NCI-H524 treated with DMSO at 0.1 percent for 48 hours (cell line): ENCODE data around the gene HDAC4.
"Not testable (repeated sequence)": the region's sequence is repeated elsewhere in the genome, so short reads cannot be mapped to it uniquely, and the experiment has no call there.

Experiments
- DNase-seq: peaks from one replicate; lab custom pipeline; 2025; lab: John Stamatoyannopoulos, UW

The HDAC4 gene

GRCh38 chr2:239085201-239085992, 315.4 kb downstream of the HDAC4 start:
- DNase-seq, result no peak

- DNase-seq, result no peak
These were observed 316.8 kb downstream of the HDAC4 start for GRCh38 chr2:239084007-239084406.

GRCh38 chr2:239082425-239082824, 318.4 kb downstream of the HDAC4 start:
- DNase-seq, result no peak

- no peak for DNase-seq
These were observed 319.2 kb downstream of the HDAC4 start for GRCh38 chr2:239081622-239082021.

GRCh38 chr2:239081046-239081445, 319.8 kb downstream of the HDAC4 start:
- no peak for DNase-seq

- no peak for DNase-seq
These were observed 321.0 kb downstream of the HDAC4 start for GRCh38 chr2:239079671-239080294.

- DNase-seq, result no peak
These were observed 322.5 kb downstream of the HDAC4 start for GRCh38 chr2:239078128-239078924.

GRCh38 chr2:239077260-239077659, 323.6 kb downstream of the HDAC4 start:
- no peak for DNase-seq

- DNase-seq, result no peak
These were observed 324.7 kb downstream of the HDAC4 start for GRCh38 chr2:239075918-239076758.

- no peak for DNase-seq
These were observed 326.9 kb downstream of the HDAC4 start for GRCh38 chr2:239073745-239074530.

- DNase-seq, result no peak
These were observed 327.6 kb downstream of the HDAC4 start for GRCh38 chr2:239073270-239073669.

- no peak for DNase-seq
These were observed 328.0 kb downstream of the HDAC4 start for GRCh38 chr2:239072786-239073185.

- no peak for DNase-seq
These were observed 330.4 kb downstream of the HDAC4 start for GRCh38 chr2:239070466-239070865.

GRCh38 chr2:239069362-239070333, 331.2 kb downstream of the HDAC4 start:
- not testable (repeated sequence) for DNase-seq

- DNase-seq, result no peak
These were observed 332.4 kb downstream of the HDAC4 start for GRCh38 chr2:239068411-239068810.

- no peak for DNase-seq
These were observed 333.5 kb downstream of the HDAC4 start for GRCh38 chr2:239067196-239067865.

GRCh38 chr2:239066597-239066996, 334.2 kb downstream of the HDAC4 start:
- DNase-seq, result no peak

- DNase-seq, result no peak
These were observed 334.9 kb downstream of the HDAC4 start for GRCh38 chr2:239065962-239066361.

GRCh38 chr2:239065537-239065936, 335.3 kb downstream of the HDAC4 start:
- no peak for DNase-seq
